Progenitor cell of endocrine pancreas (in vitro differentiated cells): ENCODE measurements around the gene CASTOR1. TPM values are rescaled to one million over a fixed set of nuclear protein-coding genes. Genes with fewer than 3 reads are reported as not detected.

ENCODE experiments used
- DNase-seq: peaks from one replicate; pipeline ENCODE4 v3.0.0; 2021; ENCODE audit warnings: low spot score; ENCODE audit not compliant: unreplicated experiment
- H3K27ac Mint-ChIP-seq: 2 replicates; pipeline ENCODE4 v1.8.0; 2021; ENCODE audit warnings: mild to moderate bottlenecking, moderate library complexity, mixed read lengths
- H3K27me3 Mint-ChIP-seq: 2 replicates; pipeline ENCODE4 v1.8.0; 2021; ENCODE audit warnings: mixed read lengths
- H3K36me3 Mint-ChIP-seq: 2 replicates; pipeline ENCODE4 v1.8.0; 2022; ENCODE audit warnings: mixed read lengths; ENCODE audit not compliant: insufficient read depth
- H3K4me1 Mint-ChIP-seq: 2 replicates; pipeline ENCODE4 v1.8.0; 2021; ENCODE audit warnings: low read depth, mixed read lengths
- H3K4me3 Mint-ChIP-seq: 2 replicates; pipeline ENCODE4 v1.8.0; 2021; ENCODE audit warnings: low read depth, mild to moderate bottlenecking, moderate library complexity, mixed read lengths
- H3K9me3 Mint-ChIP-seq: 2 replicates; pipeline ENCODE4 v1.8.0; 2021; ENCODE audit warnings: low read depth, mixed read lengths
- CTCF ChIP-seq: fragments of 200-600 bp; sonication (generic); IDR thresholded peaks from one replicate; pipeline ENCODE4 v1.5.0; 2021; ENCODE audit warnings: antibody characterized with exemption, mild to moderate bottlenecking; ENCODE audit not compliant: unreplicated experiment
- total RNA-seq: library from RNA; stranded (reverse); gene quantifications from 2 replicates; pipeline ENCODE4 v1.2.1, GENCODE V29; 2021

The CASTOR1 gene
- total RNA-seq, 1 donor from 2014 or later: 7.2 TPM

GRCh38 chr22:30290342-30291057 is 1.2 kb upstream of the CASTOR1 start:
- H3K4me3 Mint-ChIP-seq: peak overlapping the region; percentile 71
- no peak for DNase-seq
- H3K27me3 Mint-ChIP-seq: peaks cover 2% of the 10 kb centered on the region
- no peaks in the 10 kb centered on the region for H3K9me3 Mint-ChIP-seq
- no peak overlapping the region for H3K27ac Mint-ChIP-seq
- TF ChIP-seq CTCF: no peak
- H3K4me1 Mint-ChIP-seq: peaks cover 5% of the 10 kb centered on the region
- H3K36me3 Mint-ChIP-seq: peaks cover 9% of the 10 kb centered on the region

- Mint-ChIP-seq H3K9me3 (no peaks in the 10 kb centered on the region), H3K4me3 (peak overlapping the region; percentile 71), H3K27me3 (peaks cover 2% of the 10 kb centered on the region), H3K4me1 (peaks cover 5% of the 10 kb centered on the region), H3K27ac (peak overlapping the region; percentile 24), H3K36me3 (peaks cover 9% of the 10 kb centered on the region)
- no peak for TF ChIP-seq CTCF
- no peak for DNase-seq
These were observed 642 bp upstream of the CASTOR1 start for GRCh38 chr22:30289980-30290313.

DNA sequence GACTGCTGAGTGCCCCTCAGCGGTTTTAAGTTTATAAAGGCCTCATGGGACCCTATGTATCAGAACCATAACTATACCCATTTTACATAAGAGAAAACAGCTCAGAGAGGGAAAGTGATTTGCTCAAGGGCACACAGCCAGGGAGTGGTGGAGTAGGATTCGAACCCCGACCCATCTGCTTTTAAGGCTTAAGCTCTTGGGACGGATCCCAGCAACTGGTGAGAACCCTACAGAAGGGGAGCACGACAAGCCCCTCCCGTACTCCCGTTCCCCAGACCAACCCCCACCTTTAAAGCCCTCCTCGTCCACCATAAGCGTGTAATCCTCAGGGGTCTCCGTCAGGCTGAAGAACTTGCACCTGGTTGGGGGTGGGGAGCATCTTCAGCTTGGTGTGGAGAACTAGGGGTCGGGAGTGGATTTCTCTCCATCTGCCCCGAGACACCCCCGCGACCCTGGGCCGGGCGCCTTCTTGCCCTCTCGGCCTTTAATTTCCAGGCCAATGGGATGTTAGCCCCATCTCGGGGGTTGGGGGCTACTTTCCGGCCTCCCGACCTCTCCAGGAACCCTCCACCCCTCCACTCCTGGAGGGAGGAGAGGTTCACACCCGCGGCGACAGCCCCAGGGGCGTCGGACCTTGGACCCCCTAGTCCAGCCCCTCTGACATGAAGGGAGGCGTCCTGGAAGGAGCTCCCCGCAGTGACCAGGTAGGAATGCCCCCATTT is 725 bp downstream of the CASTOR1 start:
- DNase-seq: no peak

DNA sequence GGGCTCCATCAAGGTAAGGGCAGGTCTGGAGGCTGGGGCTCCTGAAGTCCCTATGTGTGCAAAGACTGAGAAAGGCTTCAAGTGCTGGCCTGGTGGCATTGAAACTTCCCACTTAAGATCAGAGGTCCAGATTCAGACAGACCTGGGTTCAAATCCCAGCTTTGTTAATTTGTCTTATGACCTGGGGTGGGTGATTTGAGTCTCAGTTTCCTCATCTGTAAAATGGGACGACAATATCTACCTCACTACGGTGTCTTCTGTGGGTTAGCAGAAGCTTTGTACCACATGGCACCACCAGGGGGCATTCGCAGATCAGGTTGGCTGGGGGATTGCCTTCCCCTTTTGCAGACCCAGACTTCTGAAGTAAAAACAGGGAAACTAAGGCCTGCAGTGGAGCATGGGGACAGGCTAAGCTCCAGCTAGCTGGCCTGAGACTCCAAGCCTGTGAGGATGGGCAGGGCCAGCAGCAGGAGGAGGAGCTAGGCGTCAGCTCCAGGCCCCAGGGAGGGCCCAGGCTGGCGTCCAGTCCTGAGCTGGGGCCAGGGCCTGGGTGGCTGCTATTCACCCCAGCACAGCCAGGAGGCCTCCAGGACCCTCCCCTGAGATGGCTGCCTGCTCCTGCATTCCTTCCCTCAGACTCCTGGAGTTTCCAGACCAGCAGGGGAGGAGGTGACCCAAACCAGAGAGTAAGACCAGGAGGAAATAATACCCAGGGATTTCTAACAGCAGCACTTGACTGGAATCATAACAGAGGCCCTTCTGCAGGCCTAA is 1.5 kb downstream of the CASTOR1 start:
- peak; percentile 64 for TF ChIP-seq CTCF
- no peaks in the 10 kb centered on the region for H3K36me3 Mint-ChIP-seq
- peaks cover 2% of the 10 kb centered on the region for H3K27me3 Mint-ChIP-seq
- DNase-seq: peak; percentile 71
- H3K27ac Mint-ChIP-seq: peak overlapping the region; percentile 90
- H3K4me3 Mint-ChIP-seq: peak overlapping the region; percentile 80
- H3K9me3 Mint-ChIP-seq: no peaks in the 10 kb centered on the region
- peaks cover 5% of the 10 kb centered on the region for H3K4me1 Mint-ChIP-seq

More for the DNA sequence above, 725 bp downstream of the CASTOR1 start:
- Mint-ChIP-seq H3K27ac (peak overlapping the region; percentile 90), H3K4me3 (peak overlapping the region; percentile 80), H3K4me1 (peaks cover 5% of the 10 kb centered on the region), H3K9me3 (no peaks in the 10 kb centered on the region), H3K36me3 (peaks cover 3% of the 10 kb centered on the region), H3K27me3 (peaks cover 2% of the 10 kb centered on the region)
- no peak for TF ChIP-seq CTCF
